GM19099 (cell line): Measurements from ENCODE around the gene USP11.

Experiments used
- POLR2A ChIP-seq: IDR thresholded peaks from 3 replicates; pipeline ENCODE4 v1.6.1; 2011; ENCODE audit warnings: low read depth; ENCODE audit not compliant: insufficient read length; ENCODE audit errors: extremely low read depth

The USP11 gene

DNA sequence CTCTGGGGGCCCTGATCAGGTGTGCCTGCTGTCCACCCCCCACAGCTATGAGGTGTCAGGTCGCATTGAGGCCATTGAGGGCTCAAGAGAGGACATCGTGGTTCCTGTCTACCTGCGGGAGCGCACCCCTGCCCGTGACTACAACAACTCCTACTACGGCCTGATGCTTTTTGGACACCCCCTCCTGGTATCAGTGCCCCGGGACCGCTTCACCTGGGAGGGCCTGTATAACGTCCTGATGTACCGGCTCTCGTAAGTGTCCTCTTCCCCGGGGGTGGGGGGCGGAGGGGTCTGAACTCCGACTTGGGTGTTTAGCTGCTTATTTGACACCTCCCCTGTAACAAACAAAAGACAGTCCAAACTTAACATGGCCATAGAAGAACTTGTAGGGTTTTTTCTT is 10.5 kb downstream of the USP11 start:
- no peak for TF ChIP-seq POLR2A

DNA sequence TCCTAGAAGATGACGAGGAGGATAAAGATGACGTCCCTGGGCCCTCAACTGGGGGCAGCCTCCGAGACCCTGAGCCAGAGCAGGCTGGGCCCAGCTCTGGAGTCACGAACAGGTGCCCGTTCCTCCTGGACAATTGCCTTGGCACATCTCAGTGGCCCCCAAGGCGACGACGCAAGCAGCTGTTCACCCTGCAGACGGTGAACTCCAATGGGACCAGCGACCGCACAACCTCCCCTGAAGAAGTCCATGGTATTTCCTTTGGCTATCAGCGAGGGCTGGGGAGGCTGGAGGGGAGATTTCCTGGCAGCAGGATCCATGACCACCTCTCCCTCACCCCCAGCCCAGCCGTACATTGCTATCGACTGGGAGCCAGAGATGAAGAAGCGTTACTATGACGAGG is 11.9 kb downstream of the USP11 start:
- no peak for TF ChIP-seq POLR2A

DNA sequence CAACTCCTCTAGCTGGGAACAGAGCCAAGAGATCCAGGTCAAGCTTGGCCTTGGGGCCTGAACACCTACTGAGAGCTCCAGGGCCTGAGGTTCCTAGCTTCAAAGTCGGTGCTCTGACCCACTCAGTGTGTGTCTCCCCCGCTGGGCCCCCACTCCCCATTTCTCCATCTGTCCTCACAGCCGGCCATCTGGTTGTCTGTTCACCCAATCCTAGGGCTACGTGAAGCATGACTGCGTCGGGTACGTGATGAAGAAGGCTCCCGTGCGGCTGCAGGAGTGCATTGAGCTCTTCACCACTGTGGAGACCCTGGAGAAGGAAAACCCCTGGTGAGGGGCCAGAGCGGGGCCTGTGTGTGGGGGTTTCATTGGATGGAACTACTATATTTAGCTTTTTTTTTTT is 12.3 kb downstream of the USP11 start:
- TF ChIP-seq POLR2A: no peak

DNA sequence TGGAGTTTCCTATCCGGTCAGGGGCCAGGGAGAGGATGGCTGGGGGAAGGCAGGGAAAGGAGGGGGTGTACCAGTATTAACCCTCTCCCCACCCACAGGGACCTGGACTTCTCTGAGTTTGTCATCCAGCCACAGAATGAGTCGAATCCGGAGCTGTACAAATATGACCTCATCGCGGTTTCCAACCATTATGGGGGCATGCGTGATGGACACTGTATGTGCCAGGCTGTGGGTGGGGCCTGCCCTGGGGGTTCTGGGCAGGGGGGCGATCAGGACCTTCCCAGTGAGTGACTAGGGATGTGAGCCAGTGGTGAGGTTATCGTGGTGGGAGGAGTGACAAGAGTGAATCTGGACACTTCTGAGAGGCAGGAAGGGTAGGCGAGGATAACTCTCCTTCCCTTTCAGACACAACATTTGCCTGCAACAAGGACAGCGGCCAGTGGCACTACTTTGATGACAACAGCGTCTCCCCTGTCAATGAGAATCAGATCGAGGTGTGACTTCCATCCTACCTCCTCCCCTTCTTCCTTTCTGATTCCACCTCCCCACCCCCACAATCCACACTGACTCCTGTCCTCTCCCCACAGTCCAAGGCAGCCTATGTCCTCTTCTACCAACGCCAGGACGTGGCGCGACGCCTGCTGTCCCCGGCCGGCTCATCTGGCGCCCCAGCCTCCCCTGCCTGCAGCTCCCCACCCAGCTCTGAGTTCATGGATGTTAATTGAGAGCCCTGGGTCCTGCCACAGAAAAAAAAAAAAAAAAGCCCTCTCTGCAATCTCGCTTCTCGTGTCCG is 14.6 kb downstream of the USP11 start:
- no peak for TF ChIP-seq POLR2A

DNA sequence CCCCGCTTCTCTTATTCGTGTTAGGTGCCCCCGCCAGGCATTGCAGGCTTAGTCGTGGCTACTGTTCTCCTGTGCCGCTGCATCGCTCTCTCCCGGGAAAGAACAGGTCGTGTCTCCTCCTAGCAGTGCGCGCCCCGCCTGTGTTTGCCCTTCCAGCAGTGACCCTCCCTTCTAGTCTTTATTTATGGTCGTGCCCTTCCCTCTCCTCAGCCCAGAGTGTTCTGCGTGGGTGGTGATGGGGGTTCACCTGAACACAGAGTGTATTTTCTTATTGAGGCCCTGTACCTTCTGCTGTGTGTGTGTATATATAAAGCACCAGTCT is 15.2 kb downstream of the USP11 start:
- no peak for TF ChIP-seq POLR2A

DNA sequence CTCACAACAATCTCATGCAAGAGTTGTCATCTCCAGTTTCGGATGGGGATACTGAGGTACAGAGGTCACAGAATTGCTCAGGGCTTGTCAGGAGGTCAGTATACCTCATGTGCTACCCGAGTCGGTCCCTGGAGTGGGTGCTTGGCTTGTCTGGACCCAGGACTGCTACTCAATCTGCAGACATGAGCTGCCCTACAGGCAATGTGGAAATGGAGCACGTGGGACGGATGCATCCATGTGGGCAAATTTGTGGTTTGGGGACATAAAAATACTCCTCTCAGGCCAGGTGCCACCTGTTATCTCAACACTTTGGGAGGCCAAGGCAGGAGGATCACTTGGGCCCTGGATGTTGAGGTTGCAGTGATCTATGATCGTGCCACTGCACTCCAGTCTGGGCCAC is 15.8 kb downstream of the USP11 start:
- TF ChIP-seq POLR2A: no peak

DNA sequence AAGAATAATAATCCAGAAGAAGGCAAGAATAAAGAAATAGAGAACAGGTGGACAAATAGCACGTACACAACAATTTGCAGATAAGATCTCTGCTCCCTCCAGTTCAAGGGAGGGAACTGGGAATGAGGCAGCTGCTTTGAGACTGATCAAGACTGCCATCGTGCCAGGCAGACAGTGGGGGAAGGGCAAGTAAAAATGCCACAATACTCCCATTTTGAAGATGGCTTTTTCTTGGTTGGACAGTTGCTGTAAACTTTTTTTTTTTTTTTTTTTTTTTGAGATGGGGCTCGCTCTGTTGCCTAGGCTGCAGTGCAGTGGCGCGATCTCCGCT is 17.2 kb downstream of the USP11 start:
- TF ChIP-seq POLR2A: no peak

DNA sequence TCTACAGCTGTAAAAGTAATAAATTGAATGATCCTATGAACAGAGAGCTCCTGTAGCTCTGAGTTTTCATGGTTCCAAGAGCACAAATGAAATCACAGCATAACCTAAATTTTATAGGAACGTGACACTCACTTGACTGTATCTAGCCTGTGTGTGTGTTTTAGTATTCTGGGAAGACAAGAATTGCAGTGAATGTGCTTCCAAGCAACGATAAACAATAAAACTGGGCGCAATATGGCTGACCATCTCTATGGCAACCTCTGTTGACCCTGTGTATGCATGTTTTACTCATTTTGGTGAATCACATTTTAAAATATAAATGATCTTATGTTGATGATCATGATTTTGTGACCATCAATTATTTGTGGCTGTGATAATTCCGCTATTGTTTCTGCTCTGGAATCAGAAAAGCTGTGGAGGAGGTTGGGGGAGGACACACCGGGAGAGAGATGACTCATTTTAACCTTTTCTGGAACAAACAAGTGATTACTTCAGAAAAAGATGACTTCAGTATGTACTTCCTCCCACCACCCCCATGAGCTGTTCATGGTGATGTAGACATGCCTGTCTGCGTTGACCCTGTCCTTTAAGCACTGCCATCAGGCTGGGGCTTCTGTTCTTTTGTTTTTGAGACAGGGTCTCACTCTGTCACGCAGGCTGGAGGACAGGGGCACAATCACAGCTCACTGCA is 31.8 kb downstream of the USP11 start:
- TF ChIP-seq POLR2A: no peak

DNA sequence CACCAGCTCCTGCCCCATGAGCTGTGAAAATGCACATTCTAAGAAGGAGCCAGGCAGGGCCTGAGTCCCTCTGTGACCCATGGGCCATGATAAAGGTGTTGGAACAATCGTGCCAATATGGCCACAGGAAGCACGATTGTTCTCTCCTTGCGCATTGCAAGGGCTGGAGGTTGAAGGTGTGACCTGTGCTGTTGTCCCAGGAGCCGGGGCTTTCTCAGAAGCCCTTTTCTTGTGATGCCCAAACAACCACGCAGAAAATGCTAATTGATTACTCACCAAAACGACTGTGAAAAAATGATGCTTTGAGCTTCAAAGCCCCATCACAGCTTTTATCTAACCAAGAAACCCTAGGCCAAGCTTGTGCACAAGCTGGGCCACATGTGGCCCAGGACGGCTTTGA is 33.8 kb downstream of the USP11 start:
- no peak for TF ChIP-seq POLR2A

DNA sequence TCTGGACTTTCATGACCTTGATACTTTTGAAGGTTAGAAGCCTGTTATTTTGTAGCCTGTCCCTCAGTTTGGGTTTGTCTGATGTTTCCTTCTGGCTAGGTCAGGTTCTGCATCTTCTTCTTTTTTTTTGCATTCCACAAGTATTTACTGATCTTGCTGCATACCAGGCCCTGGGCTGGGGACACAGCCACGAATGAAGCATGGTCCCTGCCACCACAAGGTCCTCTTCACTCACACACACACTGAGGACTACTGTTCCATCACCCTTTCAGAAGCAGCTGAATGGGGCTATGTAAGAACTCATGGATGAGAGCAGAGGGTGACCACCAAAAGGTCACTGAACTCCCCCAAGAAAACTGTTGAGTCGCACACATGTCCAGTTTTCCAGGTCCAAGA is 39.2 kb downstream of the USP11 start:
- no peak for TF ChIP-seq POLR2A

DNA sequence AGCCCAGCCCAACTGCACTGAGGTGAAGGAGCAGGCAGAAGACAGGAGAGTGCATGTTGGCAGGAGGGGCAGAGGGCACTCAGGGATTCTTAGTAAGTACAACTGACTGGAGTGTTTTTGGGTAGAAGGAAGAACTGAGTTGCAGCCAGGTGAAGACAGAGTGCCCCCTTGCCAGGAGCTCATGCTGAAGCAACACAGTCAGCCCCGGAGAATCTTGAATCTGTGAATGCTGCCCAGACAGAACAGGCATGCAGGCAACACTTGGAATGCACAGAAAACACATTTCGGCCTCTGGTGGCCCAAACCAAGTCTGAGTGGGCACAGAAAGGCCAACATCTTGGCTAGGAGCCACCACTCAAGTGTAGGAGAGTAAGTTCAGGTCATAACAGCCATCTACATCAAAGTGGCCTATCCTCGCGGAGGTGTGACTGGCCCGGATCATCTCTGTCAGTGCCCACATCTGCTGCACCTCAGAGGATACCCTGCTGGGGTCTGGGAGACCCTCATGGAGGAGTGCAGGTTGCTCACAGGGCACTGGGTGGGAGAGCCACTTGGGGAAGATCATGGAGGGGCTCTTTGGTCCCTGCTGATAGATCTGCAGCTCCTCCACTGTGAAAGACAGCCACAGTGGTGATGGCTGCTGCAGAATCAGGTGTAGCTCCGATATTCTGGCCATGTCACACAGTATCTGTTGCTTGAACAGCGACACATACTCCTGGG is 40.4 kb downstream of the USP11 start:
- TF ChIP-seq POLR2A: no peak

DNA sequence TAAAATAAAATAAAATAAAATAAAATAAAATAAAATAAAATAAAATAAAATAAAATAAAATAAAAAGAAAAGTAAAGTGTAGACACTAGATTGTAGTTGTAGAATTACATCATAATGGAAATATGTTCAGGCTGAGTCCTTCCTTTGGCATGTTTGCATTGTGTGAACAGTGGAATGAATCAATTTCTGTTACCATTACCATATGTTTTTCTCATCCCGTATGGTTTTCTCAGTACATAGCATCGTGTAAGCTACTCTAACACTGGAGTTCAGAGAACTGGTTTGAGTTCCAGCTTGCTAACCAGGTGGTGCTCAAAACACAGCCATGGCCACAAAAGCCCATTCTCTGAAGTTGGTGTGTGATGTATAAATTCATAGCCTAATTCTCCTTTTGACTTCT is 45.9 kb downstream of the USP11 start:
- no peak for TF ChIP-seq POLR2A

DNA sequence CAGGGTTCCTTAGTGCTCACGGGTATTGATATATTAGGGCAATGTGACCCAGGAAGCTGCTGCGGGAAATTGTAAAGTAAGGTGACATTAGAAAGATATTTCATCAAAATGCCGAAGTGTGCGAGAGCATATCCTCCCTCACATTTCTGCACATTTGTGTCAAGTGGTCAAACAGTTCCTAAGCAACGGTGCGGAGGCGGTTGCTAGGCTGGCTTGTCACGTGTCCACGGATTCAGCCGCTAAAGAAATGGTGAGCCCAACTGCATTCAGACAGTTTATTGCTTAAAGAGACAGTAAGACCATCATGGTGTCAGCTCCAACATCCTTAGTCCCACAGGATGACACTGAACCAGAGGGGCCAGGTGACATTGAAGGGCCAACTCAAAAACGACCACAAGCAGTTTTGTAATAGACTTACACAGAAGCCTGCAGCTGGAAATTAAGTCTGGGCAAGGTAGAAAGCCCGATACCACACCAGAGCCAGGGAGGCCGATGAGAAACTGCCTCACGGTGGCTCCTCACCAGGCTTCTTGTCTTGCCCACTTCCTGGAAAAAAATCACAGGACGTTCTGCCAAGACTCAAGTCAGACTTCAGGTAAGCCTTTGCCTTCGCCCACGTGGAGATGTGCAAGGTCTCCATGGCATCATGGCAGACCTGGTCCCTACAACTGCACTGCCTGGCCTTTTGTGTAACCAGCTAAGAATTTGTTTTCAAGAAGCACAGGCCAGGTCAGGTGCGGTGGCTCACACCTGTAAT is 50.4 kb downstream of the USP11 start:
- TF ChIP-seq POLR2A: no peak

DNA sequence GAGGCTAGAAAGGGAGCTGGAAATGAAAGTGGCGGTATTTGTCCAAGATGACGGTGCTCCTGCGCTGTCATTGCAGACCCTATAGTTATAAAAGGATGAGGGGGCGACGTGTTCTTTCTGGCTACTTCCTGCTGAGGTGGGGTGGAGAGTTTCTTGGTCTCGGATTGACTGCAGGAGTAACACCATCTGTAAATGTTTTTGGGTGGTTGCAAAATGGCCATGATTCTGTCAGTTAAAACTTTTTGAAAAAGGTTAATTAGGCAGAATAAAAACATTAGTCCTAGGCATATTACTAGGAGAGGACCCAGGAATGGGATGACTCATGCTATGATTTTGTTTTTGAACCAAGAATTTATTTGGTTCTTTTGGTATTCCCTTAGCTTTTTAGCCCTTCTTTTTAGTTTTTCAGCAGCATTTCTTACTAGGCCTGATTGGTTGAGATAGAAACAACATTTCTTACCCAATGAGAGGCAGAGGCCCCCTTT is 53.1 kb downstream of the USP11 start:
- TF ChIP-seq POLR2A: no peak

DNA sequence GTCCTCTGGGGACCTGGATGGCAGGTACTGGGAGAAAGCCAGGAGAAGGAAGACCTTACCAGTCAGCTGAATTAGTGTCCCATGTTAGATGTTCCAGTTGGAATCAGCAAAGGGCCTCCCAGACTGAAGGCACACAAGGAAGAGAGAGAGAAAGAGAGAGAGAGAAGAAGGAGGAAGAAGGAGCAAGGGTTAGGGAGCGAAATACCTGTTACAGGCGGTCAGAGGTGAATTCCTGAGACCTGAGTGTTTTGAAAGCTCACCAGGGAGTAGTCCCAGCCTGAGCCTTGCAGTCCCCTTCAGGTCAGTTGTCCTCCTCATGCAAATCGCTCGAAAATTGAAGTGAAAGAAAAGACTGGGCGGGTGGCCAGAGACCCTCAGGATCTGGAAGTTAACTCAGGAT is 60.3 kb downstream of the USP11 start:
- no peak for TF ChIP-seq POLR2A
